Dedifferentiated amniotic fluid mesenchymal stem cell (primary cell): Measurements from ENCODE around the gene PLD2.
"Not testable (repeated sequence)": the region's sequence is repeated elsewhere in the genome, so short reads cannot be mapped to it uniquely, and the experiment has no call there.

Source experiments
- DNase-seq: peaks from one replicate; pipeline ENCODE4 v3.0.0-alpha.2; 2016; ENCODE audit errors: extremely low spot score

PLD2 gene

DNA sequence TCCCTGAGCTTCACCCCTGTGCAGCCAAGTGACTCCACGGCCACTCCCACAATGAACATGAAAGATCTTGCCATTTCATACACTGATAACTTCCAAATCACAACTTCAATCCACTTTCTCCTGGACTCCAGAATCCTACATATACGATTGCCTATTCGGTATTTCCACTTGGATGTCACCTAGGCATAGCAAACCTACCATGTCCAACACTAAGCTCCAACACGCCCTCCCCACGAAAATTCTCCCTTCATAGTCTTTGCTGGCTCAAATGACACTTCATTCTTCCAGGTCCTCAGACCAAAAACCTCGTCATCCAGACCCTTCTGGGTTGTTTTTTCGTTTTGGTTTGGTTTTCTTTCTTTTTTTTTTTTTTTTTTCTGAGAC, 16.3 kb upstream of the PLD2 start:
- no peak for DNase-seq

DNA sequence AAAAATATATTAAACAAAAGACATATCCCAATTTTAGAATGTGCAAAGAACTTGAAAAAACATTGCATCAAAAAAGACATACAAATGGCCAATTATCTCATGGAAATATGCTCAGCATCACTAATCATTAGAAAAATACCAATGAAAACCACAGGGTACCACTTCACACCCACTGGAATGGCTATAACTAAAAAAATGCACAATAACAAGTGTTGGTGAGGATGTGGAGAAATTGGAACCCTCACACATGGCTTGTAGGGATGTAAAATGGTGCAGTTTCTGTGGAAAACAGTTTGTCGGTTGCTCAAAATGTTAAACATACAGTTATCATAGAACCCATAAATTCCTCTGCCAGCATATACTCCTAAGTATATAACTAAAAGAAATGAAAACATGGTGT, 11.8 kb upstream of the PLD2 start:
- no peak for DNase-seq

DNA sequence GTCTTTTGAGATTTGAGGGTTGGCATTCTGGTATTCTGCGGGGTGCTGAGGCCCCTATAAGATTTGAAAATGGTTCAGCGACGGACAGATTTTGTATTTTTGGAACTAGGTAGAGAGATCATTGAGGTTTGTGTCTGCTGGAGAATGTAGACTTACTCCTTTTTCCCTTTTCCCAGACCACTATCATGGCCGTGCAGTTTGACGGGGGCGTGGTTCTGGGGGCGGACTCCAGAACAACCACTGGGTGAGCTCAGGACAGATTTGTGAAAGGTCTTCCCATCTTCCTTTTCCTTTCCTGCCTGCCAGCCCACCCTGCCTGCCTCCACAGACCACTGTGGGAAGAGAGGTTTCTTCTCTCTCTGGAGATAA, 10.4 kb upstream of the PLD2 start:
- peak; percentile 35 for DNase-seq

DNA sequence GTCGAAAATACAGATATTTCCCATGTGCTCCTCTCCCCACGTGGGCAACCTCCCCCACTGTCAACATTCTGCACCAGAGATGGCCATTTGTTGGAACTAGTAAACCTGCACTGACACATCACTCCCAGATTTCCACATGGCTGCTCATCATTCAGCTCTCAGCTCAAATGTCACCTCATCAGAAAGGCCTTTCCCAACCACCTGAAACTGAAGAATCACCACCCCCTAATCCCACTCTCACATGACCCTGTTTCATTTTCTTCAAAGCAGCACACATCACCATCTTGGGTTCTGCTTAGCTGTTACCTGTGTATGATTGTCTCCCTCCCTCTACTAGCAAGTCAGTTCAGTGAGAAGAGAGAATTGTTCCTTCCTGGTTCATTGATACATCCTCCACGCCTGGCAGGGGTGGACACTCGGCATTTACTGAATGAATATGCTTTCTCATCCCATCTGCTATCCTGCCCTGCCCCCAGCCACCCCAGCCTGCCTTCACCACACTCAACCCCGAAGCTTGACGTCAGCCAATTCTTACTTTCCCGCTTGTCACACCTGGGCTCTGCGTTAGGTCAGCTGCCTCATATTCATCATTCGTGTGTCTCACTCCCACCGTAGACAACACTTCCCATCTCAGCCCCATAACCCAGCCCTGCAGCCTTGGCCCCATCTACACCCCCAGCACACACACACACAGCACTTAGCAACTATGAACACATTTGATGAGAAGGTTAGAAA, 6.3 kb upstream of the PLD2 start:
- DNase-seq = no peak

DNA sequence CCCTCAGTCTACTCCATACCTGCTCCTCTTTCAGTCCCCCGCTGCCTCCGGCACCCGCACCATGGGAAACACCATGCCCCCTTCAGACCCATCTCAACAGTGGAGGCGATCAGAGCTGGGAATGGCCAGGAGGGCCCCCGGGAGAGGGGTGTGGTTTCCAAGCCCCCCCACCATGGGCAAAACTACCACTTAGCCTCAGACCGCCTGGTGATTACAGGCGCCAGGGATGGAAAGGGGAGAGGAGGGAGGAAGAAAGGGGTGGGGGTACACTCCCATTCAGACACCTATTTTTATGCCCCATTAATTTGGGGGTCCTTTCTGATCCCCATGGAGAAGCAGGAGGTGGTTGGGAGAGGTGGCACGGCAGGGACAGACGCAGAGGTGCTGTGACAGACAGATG, 4.7 kb upstream of the PLD2 start, which contains the start of gene C17orf114:
C17orf114 (minus strand) TSS at position 101 of the 400 bp plus-strand sequence.
- no peak for DNase-seq

DNA sequence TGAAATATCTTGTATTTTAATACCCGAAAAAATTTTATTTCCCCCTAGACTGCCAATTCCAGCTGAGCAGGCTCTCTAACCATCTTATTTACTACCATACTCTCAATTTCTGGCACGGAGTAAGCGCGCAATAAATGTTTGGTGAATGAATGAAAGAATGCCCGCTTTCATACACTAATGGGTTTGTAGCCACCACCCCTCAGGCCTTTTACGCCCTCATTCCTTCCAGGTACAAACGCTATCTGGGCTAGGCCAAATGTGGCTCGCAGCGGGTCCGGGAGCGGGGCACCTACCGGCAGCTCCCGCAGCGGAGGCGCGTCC, 536 bp upstream of the PLD2 start:
- no peak for DNase-seq

DNA sequence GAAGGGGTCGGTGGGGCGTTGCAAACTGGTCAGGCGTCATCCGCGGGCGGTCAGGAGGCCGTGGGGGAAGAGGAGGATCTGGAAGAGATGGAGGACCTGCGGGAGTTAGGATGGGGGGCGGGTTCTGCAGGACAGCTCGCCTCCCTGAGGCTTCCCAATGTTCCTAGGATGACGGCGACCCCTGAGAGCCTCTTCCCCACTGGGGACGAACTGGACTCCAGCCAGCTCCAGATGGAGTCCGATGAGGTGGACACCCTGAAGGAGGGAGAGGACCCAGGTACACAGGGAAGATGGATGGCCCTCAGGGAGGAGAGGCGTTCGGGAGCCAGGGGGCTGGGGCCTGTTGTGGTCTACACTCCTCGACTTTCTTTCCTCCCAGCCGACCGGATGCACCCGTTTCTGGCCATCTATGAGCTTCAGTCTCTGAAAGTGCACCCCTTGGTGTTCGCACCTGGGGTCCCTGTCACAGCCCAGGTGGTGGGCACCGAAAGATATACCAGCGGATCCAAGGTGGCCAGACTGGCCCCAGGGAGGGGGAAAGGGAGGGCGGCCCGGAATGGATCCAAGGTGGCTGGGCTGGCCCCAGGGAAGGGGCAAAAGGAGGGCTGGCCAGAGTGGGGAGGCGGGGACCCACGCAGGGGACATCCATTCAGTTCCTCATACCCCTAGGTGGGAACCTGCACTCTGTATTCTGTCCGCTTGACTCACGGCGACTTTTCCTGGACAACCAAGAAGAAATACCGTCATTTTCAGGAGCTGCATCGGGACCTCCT, 839 bp downstream of the PLD2 start:
- no peak for DNase-seq

DNA sequence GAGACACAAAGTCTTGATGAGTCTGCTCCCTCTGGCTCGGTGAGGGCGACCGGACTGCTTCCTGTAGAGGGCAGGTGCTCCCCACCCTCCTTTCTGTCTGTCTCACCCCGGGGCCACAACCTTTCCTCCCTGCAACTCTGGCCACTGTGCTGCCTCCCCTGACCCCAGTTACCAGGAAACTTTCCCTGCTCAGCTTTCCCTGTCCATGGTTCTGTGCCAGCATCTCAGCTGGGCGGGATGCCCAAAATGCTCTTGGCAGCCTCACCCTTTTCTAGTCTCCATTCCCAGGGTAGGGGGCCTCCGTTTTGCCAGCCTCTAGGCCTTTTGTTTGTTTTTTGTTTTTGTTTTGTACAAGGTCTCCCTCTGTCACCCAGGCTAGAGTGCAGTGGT, 1.4 kb downstream of the PLD2 start:
- DNase-seq = no peak

DNA sequence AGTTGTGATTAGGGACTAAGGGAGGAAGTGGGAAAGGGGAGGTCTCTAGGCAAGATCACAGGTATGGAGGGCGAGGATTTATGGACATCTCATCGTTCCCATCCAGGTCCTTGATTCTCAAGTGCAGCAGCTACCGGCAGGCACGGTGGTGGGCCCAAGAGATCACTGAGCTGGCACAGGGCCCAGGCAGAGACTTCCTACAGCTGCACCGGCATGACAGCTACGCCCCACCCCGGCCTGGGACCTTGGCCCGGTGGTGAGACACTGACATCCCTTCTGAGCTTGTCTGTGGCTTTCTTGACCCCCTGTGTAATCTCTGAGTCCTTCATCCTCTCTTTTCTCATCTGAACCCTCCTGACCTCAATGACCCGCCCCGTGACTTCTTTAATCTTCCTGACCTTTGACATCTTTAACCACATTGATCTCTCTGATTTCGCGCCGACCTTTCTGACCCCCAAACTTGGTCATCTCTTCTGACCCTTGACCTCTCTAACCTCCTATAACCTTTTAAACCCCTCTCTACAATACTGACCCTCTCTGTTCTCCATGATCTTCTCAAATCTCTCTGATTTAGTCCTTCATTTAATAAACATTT, 3.8 kb downstream of the PLD2 start:
- no peak for DNase-seq

DNA sequence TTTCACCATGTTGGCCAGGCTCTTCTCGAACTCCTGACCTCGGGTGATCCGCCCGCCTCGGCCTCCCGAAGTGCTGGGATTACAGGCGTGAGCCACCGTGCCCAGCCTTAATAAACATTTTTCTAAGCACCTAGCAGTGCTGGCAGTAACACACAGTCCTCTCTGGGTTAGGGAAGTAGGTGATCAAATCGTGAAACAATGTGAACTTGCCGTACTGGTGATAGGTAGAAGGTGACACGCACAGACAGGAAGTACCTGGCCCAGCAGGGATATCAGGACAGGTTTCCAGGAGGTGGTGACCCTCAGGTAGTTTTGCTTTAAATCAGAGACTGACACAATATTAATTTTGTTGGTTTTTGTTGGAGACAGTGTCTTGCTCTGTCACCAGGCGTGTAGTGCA, 4.5 kb downstream of the PLD2 start:
- no peak for DNase-seq

DNA sequence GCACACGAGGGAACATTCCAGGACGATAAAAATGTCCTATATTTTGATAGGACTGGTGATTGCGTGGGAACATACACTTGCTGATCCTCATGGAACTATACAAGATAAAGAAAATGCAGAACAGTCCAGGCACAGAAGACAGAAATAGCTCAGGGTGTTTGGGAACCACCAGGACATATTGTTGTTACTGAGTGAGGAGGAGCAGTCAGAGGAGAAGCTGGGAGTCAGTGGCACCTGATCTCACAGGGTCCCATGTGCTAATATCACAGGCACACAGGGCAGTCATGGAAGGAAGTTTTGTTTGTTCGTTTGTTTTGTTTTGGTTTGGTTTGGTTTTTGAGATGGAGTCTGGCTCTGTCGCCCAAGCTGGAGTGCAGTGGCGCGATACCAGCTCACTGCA, 5.7 kb downstream of the PLD2 start:
- DNase-seq = no peak

DNA sequence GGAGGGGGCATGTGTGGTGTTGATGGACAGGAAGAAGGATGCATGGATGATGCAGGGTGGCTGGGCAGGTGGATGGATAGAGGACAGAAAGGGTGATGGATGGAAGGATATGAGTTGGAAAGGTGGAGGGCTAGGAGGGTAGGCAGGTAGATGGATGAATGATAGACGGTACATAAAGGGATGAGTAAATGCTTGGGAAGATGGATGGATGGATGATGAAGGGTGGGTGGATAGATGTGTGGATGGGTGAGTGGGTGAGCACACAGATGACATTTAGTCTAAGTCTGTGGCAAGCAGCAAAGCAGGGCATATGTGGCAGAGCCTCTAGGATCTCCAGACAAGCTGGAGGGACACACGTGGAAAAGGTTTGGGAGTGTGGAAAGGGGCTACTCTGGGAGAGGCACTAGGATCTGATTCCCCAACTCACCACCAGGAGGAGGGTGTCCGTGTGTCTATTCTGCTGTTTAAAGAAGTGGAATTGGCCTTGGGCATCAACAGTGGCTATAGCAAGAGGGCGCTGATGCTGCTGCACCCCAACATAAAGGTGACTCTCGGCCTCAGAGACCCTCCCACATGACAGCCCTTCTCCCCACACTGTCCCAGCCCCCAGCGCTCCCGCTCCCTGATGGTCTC, 8.2 kb downstream of the PLD2 start:
- no peak for DNase-seq

DNA sequence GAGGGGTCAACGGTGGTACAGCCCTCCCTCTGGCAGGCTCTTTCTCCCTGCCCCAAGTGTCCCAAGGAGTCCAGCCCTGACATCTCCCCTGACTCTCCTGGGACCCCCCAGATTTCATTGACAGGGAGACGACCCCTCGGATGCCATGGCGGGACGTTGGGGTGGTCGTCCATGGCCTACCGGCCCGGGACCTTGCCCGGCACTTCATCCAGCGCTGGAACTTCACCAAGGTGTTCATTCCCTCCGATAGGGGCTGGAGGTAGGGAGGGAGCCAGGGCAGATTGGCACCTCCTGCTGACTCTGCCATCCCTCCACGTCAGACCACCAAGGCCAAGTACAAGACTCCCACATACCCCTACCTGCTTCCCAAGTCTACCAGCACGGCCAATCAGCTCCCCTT, 9.9 kb downstream of the PLD2 start:
- no peak for DNase-seq

DNA sequence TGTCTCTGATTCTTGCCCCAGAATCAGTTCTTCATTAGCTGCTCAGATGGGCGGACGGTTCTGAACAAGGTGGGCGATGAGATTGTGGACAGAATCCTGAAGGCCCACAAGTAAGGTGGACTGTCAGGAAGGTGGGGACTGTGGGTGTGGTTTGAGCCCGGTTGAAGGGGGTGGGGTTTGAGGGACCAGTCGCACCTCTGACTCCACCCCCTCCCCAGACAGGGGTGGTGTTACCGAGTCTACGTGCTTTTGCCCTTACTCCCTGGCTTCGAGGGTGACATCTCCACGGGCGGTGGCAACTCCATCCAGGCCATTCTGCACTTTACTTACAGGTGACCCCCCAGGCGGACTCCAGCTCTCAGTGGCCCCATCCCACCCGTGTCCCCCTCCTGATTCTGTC, 11.3 kb downstream of the PLD2 start:
- DNase-seq = no peak

DNA sequence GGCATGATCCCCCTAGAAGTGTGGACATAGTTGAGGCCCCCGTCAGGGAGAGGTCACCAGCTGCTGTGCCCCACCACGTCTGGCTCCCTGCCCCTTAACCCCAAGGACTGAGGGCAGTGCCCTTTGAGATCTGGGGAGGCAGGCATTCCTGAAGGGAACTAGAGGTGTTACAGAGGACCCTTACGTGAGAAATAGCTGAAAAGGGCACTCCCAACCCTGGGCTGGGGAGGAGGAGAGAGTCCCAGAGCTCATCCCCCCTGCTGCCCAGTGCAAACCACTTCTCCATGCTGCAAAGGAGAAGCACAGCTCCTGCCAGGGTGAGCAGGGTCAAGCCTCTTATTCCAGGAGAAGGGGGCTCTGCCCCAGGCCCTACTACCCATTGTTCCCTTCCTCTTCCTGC, 15.9 kb downstream of the PLD2 start:
- no peak for DNase-seq

DNA sequence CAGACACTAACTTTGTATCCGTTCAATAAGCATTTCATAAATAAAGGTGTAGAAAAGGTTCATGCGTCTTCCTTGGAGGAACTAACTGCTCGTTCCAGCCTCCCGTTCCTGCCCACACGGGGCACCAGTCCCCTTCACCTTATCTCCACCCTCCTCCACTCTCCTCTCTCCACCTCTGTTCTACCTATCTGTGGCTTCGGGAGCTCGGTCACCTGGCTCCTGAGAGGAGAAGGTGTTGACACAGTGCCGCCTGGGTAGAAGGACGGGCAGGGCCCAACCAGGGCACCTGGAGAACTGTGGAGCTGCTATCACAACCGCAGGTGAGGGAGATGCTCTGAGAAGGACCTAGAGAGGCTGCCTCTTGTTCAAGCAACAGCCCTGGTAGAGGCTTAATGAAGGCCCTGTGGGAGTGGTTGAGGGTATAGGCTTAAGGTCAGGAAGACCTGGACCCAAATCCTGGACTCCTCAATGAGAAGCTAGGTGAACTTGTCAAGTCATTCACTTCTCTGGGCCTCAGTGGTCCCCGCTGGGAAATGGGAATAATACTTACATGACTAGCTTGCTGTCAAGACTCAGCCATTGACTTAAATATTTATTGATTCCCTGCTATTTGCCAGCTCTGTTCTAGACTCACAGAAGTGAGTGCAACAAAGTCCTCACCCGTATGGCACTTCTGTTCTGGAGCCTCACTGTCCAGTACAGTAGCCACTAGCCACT, 16.6 kb downstream of the PLD2 start:
- DNase-seq = peak; percentile 1

DNA sequence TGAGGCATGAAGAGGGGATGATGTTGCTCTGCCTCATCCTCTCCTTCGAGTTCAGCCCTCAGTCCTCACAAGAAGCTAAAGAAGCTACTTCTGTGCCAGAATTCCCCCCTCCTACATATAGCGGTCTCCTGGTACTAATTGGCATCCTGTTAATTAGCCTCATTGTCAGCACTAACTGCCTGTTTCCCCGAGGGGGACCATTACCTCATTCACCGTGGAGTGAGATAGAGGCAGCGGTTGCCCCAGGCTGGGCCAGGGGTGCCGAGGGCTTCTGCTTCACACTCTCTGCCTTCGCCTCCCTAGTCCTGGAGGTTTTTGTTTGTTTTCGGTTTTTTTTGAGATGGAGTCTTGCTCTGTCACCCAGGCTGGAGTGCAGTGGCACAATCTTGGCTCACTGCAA, 20.4 kb downstream of the PLD2 start:
- peak; percentile 6 for DNase-seq

DNA sequence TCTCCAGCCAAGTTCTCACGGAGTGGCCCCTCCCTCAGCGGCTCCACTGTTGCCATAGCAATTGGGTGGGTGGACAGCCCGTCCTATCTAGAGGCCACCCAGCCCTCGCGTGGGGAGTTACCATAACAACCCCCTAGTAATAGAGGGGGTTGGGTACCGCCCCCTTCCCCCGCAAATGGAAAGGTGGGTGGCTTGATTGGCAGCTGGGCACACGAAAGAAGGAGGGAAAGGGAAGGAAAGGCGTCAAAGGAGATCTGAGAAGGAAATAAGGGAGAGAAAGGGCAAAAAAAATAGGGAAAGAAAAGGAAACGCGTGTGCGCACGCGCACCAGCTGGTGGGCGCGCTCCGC, 25.9 kb downstream of the PLD2 start:
- not testable (repeated sequence) for DNase-seq

DNA sequence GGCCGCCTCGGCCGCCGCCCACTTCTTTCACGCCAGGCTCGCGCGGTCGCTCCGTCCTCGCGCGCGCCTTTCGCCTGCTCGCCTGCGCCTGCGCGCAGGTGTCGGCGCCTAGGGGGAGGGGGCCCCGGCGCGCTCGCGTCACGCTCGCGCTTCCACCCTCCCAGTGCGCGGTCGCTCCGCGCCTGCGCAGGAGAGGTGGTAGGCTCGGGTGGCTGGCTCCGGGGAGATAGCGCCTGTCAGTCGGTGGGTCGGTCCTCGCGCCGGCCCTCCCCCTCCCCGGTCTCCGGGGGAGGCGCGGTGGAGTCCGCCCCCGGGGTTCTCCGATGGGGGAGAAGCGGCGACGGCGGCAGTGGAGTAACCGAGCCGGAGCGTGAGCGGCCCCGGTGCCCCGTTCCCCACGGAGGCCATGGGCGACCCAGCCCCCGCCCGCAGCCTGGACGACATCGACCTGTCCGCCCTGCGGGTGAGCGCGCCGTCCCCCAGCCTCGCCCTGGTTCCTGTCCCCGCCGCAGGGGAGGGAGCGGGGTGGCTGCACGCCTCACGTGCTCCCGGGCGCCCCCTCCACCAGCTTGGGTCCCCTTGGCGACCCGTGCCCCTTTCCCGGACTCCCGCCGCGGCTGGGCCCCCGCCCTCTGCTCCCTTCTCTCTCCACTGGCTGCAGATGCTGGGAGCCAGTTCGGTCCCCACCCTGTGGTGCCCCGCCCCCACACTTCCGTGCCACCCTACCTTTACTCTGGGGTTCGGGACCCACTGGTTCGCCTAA, 26.4 kb downstream of the PLD2 start, which contains the start of gene MINK1:
MINK1 (plus strand) TSS at position 163 of the 763 bp plus-strand sequence; CDS start at position 407, 244 bp downstream.
- peak; percentile 82 for DNase-seq

DNA sequence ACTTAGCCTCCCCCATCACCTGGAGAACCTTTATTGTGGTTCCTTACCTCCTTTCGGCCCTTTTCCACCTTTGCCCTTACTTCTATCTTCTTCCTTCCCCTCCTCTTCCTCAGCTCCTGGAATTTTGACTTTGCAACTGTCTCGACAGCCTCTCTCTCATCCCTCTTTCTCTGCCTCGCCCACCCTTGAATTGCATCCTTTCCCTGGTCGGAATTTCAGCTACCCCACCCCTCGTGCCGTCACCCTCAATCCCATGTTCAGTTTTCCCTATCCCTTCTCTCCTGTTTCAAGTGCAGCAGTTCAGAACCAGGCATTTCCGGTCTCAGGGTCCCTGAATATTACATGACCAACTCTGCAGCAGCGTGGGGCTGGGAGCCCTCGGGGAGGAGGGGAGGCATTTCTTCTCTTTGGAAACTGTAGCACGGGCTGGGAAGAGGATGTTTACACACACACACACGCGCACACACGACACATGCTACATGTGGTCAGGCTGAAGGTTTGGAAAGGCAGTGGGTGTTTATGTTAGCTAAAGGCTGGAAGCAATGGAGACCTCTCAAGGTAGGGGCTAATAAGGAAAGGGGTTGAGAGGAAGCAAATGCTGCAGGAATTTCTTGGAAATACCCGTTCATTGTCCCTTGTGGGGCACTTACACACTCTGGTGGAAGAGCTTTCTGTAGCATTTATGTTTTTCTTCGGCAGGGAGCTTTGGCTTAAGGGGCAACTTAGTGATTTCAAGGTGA, 27.2 kb downstream of the PLD2 start:
- peak; percentile 32 for DNase-seq

DNA sequence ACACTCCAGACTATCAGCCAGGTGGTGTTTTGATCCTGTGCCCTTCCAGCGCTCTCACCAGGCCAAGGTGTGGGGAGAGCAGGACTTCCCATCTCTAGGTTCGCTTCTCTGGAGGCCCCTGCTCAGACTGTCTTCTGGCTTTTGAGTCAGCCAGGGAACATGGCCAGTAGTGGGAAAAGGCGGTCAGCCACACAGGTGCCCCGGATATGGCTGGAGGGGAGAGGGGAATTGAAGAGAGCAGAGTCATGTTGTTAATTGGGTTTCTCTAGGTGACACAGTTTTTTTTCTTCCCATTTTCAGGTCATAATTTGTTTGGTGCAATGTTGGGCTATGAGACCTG, 27.7 kb downstream of the PLD2 start:
- no peak for DNase-seq
